ENCODE measurements around the gene PLCG1.

DNA sequence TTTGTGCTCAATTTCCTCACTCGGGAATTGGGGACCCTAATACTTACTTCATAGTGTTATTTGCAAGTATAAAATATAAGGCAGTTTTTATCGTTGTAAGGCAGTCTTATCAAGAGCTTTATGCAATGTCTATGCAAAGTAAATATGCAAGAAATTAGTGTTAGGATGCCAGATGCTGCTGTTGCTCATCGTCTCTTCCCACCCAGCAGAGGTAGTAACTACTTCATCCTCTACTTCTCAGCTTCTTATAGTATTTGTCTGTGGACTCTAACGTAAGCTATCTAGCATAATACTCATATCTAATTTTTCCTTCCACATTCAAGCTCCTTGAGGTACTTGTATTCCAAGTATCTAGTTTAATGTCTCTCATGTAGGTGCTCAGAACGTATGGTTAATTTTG lies 11.6 kb downstream of the PLCG1 start:
- TF ChIP-seq, protein P1, sequence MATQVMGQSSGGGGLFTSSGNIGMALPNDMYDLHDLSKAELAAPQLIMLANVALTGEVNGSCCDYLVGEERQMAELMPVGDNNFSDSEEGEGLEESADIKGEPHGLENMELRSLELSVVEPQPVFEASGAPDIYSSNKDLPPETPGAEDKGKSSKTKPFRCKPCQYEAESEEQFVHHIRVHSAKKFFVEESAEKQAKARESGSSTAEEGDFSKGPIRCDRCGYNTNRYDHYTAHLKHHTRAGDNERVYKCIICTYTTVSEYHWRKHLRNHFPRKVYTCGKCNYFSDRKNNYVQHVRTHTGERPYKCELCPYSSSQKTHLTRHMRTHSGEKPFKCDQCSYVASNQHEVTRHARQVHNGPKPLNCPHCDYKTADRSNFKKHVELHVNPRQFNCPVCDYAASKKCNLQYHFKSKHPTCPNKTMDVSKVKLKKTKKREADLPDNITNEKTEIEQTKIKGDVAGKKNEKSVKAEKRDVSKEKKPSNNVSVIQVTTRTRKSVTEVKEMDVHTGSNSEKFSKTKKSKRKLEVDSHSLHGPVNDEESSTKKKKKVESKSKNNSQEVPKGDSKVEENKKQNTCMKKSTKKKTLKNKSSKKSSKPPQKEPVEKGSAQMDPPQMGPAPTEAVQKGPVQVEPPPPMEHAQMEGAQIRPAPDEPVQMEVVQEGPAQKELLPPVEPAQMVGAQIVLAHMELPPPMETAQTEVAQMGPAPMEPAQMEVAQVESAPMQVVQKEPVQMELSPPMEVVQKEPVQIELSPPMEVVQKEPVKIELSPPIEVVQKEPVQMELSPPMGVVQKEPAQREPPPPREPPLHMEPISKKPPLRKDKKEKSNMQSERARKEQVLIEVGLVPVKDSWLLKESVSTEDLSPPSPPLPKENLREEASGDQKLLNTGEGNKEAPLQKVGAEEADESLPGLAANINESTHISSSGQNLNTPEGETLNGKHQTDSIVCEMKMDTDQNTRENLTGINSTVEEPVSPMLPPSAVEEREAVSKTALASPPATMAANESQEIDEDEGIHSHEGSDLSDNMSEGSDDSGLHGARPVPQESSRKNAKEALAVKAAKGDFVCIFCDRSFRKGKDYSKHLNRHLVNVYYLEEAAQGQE (IDR thresholded peaks at IDR 0.05): no peak
- TF ChIP-seq, protein P2, sequence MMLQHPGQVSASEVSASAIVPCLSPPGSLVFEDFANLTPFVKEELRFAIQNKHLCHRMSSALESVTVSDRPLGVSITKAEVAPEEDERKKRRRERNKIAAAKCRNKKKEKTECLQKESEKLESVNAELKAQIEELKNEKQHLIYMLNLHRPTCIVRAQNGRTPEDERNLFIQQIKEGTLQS (IDR thresholded peaks at IDR 0.05): no peak
- TF ChIP-seq, protein P3, sequence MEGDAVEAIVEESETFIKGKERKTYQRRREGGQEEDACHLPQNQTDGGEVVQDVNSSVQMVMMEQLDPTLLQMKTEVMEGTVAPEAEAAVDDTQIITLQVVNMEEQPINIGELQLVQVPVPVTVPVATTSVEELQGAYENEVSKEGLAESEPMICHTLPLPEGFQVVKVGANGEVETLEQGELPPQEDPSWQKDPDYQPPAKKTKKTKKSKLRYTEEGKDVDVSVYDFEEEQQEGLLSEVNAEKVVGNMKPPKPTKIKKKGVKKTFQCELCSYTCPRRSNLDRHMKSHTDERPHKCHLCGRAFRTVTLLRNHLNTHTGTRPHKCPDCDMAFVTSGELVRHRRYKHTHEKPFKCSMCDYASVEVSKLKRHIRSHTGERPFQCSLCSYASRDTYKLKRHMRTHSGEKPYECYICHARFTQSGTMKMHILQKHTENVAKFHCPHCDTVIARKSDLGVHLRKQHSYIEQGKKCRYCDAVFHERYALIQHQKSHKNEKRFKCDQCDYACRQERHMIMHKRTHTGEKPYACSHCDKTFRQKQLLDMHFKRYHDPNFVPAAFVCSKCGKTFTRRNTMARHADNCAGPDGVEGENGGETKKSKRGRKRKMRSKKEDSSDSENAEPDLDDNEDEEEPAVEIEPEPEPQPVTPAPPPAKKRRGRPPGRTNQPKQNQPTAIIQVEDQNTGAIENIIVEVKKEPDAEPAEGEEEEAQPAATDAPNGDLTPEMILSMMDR (IDR thresholded peaks at IDR 0.05; ENCODE audit: low read depth, low read length, missing input control): no peak
- TF ChIP-seq YY1 (IDR thresholded peaks at IDR 0.05) (no peak), TAF1 (conservative IDR thresholded peaks at IDR 0.05) (no peak), RAD21 (IDR thresholded peaks at IDR 0.05) (no peak), SP1 (IDR thresholded peaks at IDR 0.05) (no peak), FOXA1 (IDR thresholded peaks at IDR 0.05) (no peak), HNF4G (IDR thresholded peaks at IDR 0.05) (no peak), EGR1 (IDR thresholded peaks at IDR 0.05; ENCODE audit: low read depth in 2 of 2) (no peak), JUND (IDR thresholded peaks at IDR 0.05) (no peak)
- TF ChIP-seq, protein P4, sequence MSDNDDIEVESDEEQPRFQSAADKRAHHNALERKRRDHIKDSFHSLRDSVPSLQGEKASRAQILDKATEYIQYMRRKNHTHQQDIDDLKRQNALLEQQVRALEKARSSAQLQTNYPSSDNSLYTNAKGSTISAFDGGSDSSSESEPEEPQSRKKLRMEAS (IDR thresholded peaks at IDR 0.05): no peak

All from liver (tissue), 3 donors.